Ovary (tissue), 9 donors: ENCODE data around the gene TGFB1I1. TPM values are rescaled to one million over a fixed set of nuclear protein-coding genes. Genes with fewer than 3 reads are reported as not detected.

ENCODE experiments used
- DNase-seq, 5 donors: peaks; one replicate each; pipeline ENCODE4 v3.0.0-alpha.2; 2019 to 2020
- H3K27ac ChIP-seq, 2 donors: fragments of 200-600 bp; one replicate each; pipeline versions ENCODE4 v1.5.1 to v1.8.0; 2019 to 2022
- H3K27me3 ChIP-seq: fragments of 200-600 bp; one replicate; pipeline ENCODE4 v1.8.0; 2022
- H3K36me3 ChIP-seq: fragments of 200-600 bp; sonication (generic); one replicate; pipeline ENCODE4 v1.5.1; 2019
- H3K4me1 ChIP-seq: one replicate; pipeline ENCODE4 v1.8.1; 2013; ENCODE audit warnings: mild to moderate bottlenecking, moderate library complexity; ENCODE audit not compliant: insufficient read depth
- H3K4me3 ChIP-seq: fragments of 200-600 bp; sonication (generic); one replicate; pipeline ENCODE4 v1.5.1; 2017
- H3K9me3 ChIP-seq, 2 donors: fragments of 200-600 bp in 1 of 2; sonication (generic) in 1 of 2; one replicate each; pipeline versions ENCODE4 v1.5.1 to v1.8.1; 2013 to 2019; ENCODE audit warnings: mild to moderate bottlenecking in 1 of 2, moderate library complexity in 1 of 2
- CTCF ChIP-seq, 3 donors: fragments of 450-650 bp in 2 of 3; fragments of 200-600 bp in 1 of 3; IDR thresholded peaks; one replicate each; pipeline versions ENCODE4 v1.5.1 to v1.8.0; 2016 to 2022; ENCODE audit warnings: antibody characterized with exemption in 3 of 3, mild to moderate bottlenecking in 1 of 3
- EP300 ChIP-seq: sonication (generic); formaldehyde crosslinking; IDR thresholded peaks from one replicate; pipeline ENCODE4 v1.6.1; 2017; ENCODE audit warnings: antibody characterized with exemption
- POLR2A ChIP-seq: fragments of 450-650 bp; IDR thresholded peaks from one replicate; pipeline ENCODE4 v1.6.1; 2017; ENCODE audit warnings: antibody characterized with exemption, mild to moderate bottlenecking, moderate library complexity
- WGBS, 3 donors: extraction: QIAGEN DNeasy Blood & Tissue Kit in 1 of 3; methylation state at CpG; one replicate each; pipeline versions ENCODE4 v1.1.5 to v1.1.7; 2013 to 2017; 5-methylcytosine and 5-hydroxymethylcytosine counted together
- intact Hi-C, 4 donors: fragments of 100-400 bp; cut with DNase I; formaldehyde crosslinking; loops; one replicate each; pipeline versions ENCODE4 v1.11.0 to v1.15.1; 2022 to 2023
- polyA plus RNA-seq, 2 donors: library from polyadenylated mRNA; stranded (reverse); fragments of 200-250 nt in 1 of 2; fragments of 350-450 nt in 1 of 2; fragmentation: Illumina TruSeq in 1 of 2; extraction: RNeasy Lipid Tissue Mini Kit (QIAGEN cat#74804) in 1 of 2; gene quantifications; one replicate each; pipeline ENCODE4 v1.2.3, GENCODE V29; 2013 to 2014
- total RNA-seq, 7 donors: library from RNA; depleted of rRNA in 2 of 7; stranded (reverse); fragments of >200 nt in 2 of 7; fragmentation: NEBNext Ultra II Directional in 3 of 7; extraction: Animal tissue kit (Norgen Biotek cat#: 25700) in 3 of 7; gene quantifications; one replicate each; pipeline versions ENCODE4 v1.1.0 to v1.2.4, GENCODE V29; 2016 to 2023
- donor health status: DM: no; HTN: no; CAD: no; lungs with moderate emphysema.
- donor health status: DM: no; HTN: no; CAD: no.
- donor health status: Bipolar disorder and iron deficiency.
- donor health status: DM: yes; HTN: yes; CAD: no.
- donor health status: DM: no; HTN: no; CAD: no.
- donor health status: DM: yes; HTN: yes; CAD: no.

Gene TGFB1I1
- total and polyA plus RNA-seq, 9 donors, result 38.0 to 216 (median 124) TPM

GRCh38 chr16:31459687-31460581, 12.0 kb upstream of the TGFB1I1 start:
- Histone ChIP-seq H3K36me3 (no peaks in the 10 kb centered on the region), H3K27me3 (no peaks in the 10 kb centered on the region), H3K4me3 (peak overlapping the region; percentile 87), H3K9me3 (no peaks in the 10 kb centered on the region), H3K4me1 (peaks cover 16% of the 10 kb centered on the region), H3K27ac (peak overlapping the region; percentile 97 to 98)
- 1 to 3% (median 1%) methylated on average over 24 to 61 of the region's 61 CpGs for WGBS, 3 donors
- TF ChIP-seq EP300 (peak; percentile 82), POLR2A (no peak), CTCF (IDR thresholded peaks at IDR 0.05) (no peak)
- DNase-seq, result peak; percentile 100
- intact Hi-C loops, result loop anchor here in 2 of 4 donors (2.0 to 10.0 kb wide), 2 partner anchors 49 to 415 kb away; partner anchors contain the start of genes RUSF1 (in 1 of the 2) and ZNF267 (in 1 of the 2)

DNA sequence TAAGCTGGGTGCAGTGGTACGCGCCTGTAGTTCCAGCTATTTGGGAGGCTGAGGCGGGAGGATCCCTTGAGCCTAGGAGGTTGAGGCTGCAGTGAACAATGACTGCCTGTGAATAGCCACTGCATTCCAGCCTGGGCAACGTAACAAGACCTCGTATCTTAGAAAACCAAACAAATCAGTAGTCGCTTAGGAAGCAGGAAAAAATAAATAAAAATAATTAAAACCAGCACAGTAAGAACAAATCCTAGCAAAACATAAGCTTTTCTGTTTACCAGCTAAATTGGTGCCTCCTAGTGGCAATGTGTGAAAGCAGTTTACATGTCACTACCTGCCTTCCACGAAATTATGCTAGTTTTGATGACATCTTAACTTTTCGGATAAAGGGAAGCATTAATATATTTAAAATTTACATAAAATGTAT, 11.4 kb upstream of the TGFB1I1 start:
- TF ChIP-seq CTCF (IDR thresholded peaks at IDR 0.05) (peak; percentile 26 to 51 (median 30)), POLR2A (no peak)
- H3K27me3 ChIP-seq, result no peaks in the 10 kb centered on the region
- H3K36me3 ChIP-seq, result no peaks in the 10 kb centered on the region
- intact Hi-C loops, result loop anchor here in 1 of 4 donors (2.0 kb wide), 1 partner anchor 48 kb away; the partner anchor contains the start of gene RUSF1
- peak overlapping the region; percentile 7 to 98 for H3K27ac ChIP-seq
- WGBS, 3 donors, result 36 to 39% (median 38%) methylated on average over 8 of the region's 8 CpGs
- no peaks in the 10 kb centered on the region for H3K9me3 ChIP-seq
- peak overlapping the region; percentile 39 for H3K4me3 ChIP-seq
- peaks cover 14% of the 10 kb centered on the region for H3K4me1 ChIP-seq
- peak in 1 of 5 donors; percentile 50 for DNase-seq

- Histone ChIP-seq H3K27ac (no peak overlapping the region), H3K36me3 (no peaks in the 10 kb centered on the region), H3K4me1 (peaks cover 11% of the 10 kb centered on the region), H3K4me3 (no peak overlapping the region), H3K9me3 (no peaks in the 10 kb centered on the region), H3K27me3 (no peaks in the 10 kb centered on the region)
- WGBS, 3 donors, result 80 to 82% (median 81%) methylated on average over 10 of the region's 10 CpGs
- TF ChIP-seq EP300 (no peak), POLR2A (no peak), CTCF (IDR thresholded peaks at IDR 0.05) (no peak)
- peak in 1 of 5 donors; percentile 41 for DNase-seq
- intact Hi-C loops, result loop anchor here in 1 of 4 donors (2.0 kb wide), 1 partner anchor 47 kb away; the partner anchor contains the start of gene RUSF1
Observed at GRCh38 chr16:31461201-31461920, 10.6 kb upstream of the TGFB1I1 start.
